ENCODE measurements around the gene KCTD11.

The KCTD11 gene

DNA sequence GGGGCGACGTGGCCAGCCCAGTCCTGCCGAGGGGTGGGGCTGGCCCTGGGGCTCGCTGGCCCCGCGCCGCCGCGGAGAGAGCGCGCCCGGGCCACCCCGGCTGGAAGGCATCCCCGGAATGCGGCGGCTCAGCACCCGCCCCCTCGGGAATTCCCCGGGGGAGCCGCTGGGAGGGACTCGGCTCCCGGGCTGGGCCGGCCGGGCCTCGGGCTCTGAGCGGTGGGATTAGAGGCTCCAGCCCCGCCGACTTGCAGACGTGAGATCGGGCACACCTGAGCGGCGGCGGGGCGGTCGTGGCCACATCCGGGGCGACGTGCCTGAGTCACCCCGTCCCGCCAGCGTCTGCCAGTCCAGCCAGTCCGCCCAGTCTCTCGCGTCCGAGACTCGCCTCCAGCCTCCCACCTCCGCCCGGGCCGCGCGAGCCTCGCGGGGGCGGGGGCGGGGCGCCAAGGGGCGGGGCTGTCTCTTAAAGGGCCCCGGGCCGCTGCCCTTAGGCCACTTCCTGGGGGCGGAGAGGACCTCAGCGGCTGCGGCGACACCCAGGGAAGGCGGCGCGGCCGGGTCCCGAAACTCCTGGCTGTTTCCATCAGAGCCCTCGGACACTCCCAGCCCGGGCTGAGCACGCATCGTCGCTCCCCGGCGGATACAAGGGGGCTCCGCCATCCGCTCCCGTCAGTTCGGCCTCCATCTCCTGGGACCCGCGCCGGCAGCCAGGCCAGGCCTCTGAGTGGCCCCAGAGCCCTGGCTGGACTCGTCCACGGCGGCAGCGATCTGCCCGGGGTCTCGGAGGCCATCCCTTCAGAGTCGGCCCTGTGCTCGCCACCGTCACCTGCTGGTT is at the start of gene KCTD11:
KCTD11 (plus strand) TSS at position 498 of the 838 bp plus-strand sequence.
- DNase-seq, result peak; percentile 94

DNA sequence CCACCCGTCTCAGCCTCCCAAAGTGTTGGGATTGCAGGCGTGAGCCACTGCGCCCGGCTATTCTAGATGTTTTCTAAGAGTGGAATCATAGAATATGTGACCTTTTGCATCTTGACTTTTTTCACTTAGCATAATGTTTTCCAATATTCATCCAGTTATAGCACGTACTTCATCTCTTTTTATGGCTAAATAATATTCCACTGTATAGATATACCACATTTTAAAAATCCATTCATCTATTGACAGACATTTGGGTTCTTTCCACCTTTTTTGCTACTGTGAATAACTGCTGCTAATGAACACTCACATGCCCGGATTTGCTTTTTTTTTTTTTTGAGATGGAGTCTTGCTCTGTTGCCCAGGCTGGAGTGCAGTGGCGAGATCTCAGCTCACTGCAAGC is 47.8 kb upstream of the KCTD11 start:
- DNase-seq, result no peak

DNA sequence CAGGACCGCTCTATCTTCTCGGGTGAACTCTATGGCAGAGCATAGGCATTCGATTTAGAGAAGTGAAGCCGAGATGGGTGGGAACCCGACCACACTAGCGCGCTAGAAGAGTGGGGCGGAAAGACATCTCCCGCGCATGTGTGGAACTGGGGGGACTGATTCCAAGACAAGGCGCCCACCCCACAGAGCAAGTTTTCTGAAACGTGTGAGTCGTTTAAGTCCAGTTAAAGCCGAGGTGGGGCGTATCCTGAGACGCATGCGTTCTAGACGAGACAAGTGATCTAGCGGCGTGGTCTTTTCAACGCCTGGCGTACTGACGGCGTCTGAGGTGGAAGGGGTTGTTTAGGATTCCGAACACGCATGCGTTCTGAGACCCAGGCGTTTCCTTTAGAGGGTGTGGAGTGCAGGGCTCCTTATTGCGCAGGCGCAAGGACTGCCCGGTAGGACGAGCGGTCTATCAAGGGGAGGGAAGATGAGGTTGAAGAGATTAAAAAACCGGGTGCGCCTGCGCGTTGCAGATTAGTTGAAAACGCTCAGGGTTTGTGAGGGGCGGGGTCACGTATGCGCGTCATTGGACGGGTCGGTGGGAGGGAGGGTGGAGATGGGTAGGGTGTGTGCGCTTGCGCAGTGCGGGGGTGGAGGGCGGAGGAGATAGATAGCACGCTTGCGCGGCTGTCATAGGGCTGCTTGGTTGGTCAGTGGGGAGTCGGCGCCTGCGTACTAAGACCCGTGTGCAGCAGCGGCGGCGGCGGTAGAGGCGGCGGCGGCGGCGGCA is 44.9 kb upstream of the KCTD11 start, which contains the start of gene EIF5A:
EIF5A (plus strand) TSS at position 718 of the 775 bp plus-strand sequence. CDS start 2,008 bp downstream, outside the sequence.
- DNase-seq, result peak; percentile 100

DNA sequence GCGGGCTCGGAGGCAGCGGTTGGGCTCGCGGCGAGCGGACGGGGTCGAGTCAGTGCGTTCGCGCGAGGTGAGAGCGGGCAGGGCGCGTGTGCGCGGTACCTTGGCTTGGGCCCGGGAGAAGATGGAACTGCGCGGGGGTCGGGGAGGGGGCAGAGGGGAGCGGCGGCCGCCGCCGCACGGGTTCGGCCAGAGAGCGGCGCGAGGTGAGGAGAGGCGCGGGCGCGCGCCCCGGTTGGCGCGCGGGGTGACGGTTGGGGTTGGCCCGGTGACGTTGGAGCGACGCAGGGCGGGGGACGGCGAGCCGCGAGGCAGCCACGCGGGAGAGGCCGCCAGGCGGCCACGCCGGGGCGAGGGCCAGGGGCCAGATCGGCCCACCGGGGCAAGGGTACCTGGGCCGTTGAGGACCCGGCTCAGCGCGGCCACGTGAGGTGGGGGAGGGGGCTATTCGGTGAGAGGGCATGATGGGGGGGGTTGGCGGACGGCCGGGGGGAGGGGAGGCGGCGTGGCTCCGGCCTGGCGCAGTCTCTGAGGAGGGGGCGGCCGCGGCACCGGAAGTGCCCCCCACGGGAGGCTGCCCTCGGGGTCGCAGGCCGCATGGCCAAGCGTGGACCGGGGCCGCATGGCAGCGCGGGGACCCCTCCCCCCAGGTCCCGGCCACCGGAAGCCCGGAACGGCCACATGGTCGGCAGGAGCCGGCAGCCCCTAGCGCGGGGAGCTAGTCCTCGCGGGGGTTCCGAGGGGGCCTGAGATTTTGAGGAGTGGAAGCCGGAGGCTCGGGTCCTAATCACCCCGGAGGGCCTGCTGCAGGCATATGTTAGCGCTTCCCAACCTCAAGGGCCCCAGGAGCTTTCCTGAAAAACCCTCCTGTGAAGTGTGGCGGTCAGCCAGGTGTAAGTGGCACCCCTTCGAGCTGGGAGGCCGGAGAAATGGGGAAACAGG is 44.0 kb upstream of the KCTD11 start:
- peak; percentile 13 for DNase-seq

DNA sequence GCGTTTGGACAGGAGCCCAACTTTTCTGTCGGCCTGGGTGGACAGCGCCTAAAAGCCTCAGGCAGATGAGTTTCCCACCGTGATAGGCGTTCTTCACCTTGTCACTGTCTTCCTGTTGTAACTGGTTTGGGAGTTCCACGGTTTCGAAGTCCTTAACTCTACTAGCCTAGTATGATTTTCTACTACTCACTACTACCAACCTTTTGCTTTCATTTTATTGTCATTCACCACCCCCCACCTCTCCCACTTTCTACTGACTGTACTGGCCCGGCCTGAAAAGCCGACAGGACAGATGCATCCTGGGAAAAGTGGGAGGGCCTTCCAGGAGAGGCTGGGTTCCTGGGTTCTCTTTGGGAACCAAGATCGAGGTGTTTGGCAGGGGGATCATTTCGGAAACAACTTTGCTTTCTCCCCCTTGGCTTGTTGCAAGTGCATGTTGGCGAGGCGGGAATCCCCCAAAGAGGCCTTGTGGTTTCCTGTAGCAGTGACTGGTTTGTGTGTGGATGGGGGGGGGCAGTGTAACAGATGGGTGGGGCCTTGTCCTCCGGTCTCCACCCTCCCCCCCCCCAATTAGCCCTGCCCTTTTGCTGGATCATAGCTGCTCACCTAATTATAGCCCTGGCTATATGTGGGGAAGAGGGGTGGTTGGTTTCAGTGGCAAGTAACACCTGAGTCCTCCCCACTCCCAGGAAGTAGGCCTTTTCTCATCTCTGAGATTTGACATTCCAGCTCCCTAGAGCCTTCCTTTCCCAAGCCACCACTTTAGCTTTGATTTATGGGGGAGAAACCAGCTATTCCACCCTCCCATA is 43.1 kb upstream of the KCTD11 start:
- peak; percentile 75 for DNase-seq

DNA sequence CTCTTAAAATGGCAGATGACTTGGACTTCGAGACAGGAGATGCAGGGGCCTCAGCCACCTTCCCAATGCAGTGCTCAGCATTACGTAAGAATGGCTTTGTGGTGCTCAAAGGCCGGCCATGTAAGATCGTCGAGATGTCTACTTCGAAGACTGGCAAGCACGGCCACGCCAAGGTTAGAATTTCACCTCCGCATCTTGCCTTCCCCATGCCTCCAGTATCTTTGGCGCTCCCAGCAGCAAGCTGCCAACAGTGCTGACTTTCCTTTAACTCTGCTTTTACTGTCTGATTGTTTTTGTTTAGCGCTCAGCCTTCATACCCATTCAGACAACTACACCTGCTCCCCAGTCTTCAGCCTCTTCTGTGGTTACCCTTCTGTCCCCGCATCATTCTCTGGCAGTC is 42.3 kb upstream of the KCTD11 start:
- no peak for DNase-seq

DNA sequence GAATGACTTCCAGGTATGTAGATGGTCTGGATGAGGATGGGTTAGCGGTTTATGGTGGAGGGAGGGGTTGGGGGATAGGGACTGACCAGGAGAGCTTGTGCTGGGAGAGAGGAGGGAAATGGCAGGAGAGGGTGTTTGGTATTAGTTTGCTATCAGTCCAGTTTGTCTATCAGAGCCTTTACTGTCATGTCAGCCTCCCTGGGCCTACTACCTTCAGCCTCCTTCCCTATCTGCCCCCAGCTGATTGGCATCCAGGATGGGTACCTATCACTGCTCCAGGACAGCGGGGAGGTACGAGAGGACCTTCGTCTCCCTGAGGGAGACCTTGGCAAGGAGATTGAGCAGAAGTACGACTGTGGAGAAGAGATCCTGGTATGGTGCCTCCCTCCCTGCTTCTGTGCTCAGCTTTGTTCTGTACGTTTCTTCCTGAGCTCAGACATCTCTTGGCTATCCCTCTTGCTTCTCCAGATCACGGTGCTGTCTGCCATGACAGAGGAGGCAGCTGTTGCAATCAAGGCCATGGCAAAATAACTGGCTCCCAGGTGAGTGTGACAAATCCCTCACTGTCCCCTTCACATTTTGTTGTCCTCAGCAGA is 40.8 kb upstream of the KCTD11 start:
- DNase-seq, result no peak

DNA sequence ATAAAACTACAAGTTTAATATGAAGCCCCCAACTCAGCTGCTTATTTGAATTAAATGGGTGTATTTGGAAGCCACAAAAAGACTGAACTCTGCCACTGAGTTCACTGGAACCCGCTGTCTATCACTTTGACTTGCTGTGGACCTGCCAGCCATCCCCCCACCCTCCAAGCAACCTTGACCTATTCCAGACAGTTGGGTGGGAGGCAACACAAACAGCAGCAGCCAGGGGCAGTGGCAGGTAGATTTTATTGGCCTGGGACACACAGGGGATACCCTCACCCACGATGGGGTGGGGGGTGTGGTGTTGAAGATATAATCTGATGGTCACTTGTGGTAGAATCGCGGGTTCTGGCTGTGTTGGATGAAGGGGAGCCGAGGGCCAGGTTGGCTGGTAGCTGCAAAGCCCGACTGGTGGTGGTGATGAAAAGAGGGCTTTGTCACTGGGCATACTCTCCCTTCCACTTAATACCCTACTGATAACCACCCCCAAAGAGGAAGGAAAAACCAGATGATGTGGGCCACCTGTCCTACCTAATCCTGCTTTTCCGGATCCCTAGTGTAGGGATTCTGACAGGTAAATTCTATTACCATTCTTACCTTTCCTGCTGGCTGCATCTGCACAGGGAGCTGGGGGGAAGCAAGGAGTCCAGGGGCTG is 39.4 kb upstream of the KCTD11 start:
- no peak for DNase-seq

DNA sequence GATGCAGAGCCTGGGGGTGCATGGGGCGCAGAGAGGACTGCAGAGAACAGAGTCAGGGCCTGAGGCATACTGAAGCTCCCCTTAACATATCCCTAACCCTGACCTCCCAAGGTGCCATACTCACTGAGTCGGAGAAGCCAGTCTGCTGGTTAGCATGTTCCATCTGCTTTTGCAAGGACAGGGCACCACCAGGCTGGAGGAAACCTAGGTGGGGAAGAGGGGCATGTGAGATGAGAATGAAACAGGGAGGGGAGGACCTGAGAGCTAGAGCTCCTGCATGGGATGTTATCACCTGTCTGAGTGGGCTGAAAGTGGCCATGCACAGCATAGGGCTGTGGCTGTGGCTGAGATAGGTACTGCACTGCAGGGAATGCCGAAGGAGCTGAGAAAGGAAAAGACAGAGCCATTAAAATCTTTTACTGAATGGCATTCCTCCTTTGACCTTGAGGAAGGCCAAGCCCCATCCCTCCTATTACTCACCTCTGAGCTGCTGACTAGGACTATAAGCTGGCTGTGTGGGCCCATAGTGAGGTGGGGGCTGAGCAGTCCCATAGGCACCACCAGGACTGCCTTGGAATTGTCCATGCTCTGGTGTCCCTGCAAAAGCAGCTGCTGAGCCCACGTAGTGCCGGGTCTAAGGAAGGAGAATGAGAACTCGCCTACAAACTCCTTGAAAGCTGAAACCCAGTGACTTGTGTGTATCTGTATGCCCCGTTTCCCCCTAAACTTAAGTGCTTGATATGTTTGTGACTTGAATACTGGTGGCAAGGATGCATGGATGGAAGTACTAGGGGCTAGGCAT is 38.7 kb upstream of the KCTD11 start:
- DNase-seq, result peak; percentile 7

DNA sequence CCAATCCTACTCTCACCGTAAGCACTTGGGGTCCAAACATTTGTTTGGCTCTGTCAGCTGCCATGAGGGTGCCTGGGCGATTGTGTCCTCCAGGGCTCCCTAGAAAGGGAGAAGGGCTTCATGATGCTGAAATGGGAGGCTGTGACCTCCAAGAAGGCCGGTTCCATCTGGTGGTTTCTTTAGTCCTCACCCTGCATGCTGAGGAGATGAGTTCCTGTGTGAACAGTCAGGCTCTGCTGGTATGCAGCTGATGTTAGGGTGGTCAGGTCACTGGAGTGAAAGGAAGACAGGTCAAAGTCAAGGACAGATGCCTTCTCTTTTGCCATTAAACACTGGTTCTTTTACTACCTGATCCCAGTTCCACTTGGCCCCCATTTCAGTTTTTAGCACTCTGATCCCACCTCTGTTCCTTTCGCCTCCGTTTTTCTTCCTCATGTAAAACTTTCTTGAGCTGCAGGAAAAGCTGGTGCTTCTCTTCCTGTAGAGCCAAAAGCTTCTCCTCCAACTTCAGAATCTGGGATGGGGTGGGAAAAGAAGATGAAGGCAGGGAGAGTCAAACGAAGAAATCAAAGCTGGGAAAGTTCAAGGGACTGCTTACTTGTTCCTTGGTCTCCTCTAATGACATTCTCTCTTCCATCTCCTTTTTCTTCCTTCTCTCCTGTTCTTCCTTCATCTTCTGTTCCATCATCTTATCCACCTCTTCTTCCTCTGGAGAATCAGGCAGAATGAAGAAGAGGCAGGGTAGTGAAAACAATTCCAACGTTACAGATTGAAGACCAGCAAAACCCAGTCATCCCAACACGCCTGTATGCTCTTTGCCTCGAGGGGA is 37.9 kb upstream of the KCTD11 start:
- DNase-seq, result peak; percentile 31

DNA sequence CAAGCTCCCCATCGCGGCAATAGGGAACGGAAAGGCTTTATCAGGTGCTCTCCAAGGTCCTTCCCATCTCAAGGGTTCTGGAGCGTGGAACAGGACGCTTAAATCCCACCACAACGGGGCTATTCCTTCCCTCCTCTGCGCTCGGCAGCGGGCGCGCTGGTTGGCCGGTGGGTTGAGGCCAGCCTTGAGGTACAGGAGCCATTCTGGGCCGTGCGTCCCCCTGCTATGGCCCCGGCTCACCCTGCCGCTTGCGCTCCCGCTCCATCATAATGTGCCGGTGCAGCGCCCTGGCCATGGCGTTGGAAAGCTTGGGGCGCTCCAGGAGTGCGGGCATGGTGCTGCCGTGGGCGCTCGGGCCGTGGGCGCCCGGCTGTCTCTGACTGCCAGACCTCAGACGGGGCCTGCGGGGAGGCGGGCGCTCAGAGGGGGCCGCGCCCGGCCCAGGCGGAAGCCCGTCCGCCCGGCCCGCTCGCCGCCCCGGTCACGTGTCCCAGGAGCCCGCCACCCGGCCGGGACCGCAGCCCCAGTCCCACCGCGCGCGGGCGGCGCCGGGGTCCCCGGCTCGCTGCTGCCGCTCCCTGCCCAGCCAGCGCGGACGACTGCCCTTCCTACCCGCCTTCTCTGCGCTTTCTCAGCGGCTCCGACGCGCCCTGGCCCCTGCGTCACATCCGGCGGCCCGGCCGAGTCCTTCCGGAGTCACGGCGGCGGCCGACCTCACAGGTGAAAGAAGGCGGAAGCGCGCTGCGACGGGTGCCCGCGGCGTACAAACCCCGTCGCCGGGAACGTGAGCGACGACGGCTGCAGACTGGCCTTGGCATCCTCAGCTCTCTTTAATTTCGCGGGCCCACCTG is 37.0 kb upstream of the KCTD11 start, which contains the start of gene GPS2:
GPS2 (minus strand) TSS at position 642 of the 851 bp plus-strand sequence; CDS start at position 334, 308 bp downstream.
- peak; percentile 40 for DNase-seq

DNA sequence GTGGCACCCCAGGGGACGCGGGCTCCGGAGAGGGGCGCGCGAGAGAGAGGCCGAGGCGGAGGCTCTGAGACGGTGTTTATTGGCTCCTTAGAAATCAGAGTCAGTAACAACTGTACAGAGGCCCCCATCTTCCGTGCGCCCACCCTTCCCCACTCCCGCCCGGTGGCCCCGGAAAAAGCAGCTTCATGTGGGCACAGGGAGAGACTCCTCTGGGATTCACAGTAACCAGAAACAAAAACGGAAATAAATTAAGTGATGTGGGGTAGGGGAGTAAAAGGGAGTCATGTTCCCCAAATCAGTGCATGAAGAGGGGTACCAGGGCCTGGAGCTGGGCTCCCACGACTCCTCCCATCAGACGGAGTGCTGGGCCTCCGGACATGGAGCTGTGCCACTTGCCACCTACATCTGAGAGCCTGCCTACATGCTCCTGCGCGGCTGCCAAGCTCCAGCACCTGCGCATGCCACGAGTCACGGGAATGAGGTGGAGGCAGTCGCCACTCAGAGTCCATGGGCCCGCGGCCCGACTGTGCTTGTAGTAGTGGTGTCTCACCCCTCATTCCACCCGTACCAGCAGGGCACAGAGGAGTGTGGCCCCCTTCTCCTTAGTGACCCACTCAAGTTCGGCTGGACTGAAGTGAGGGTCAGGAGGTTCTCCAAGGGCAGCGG is 36.3 kb upstream of the KCTD11 start:
- DNase-seq, result no peak

DNA sequence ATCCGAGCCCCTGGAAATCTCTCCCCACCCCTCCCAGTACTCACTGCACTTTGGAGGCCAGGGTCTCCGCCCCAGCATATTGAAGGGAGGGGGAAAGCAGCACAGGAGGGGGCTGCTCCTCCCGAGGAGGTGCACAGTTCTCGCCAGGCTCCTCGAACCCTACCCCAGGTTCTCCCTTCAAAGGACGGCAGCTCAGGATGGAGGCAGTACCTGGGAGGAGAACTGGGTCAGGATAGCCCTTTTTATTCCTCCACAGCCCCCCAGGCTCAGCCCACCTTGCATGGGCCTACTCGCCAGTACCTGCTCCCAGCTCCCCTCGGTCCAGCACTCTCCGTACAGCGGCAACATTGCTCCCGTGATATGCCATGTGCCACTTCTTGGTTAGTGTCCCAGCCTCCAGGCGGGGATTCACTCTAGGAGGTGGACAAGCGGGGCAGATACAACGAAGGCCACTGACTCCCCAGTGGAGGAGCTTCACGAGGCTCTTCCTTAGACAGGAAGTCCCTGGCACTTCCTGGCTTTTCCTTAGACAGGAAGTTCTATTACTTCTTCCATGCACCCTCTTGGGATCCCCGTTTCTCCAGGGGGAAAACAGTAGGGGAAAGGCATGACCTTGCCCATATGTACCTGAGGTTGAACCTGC is 34.7 kb upstream of the KCTD11 start:
- DNase-seq, result no peak

DNA sequence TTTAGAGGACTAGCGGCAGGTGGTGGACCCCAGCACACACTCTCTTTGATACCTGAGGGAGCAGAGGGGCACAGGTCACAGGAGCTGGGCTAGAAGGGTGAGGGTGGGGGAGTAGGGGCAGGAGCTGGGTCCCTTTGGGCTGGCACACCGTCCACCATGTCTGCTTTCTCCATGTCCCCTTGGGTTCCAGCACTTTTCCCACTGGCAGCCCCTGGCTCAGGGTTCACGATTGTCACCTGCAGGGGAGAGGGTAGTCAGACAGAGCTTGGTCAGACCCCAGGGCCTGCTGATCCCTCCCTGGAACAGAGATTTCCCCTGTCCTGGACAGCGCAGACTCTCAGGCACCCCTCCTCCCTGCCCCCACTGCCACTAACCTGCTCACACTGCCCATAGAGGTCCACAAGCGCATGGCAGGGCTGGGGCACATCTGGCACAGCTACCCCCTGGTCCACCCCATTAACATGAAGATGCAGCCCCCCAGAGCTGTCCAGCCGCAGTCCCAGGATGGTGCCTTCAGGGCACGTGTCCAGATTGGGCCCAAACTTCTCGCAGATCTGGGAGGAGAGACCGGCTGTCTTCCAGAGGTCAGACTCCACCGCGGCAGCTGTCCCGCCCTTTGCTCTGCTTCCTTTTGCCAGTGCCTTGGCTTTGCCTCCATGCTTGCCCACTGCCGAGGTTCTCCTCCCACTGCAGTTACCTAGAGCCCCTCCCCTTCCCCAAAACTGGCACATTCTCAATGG is 33.7 kb upstream of the KCTD11 start:
- no peak for DNase-seq

DNA sequence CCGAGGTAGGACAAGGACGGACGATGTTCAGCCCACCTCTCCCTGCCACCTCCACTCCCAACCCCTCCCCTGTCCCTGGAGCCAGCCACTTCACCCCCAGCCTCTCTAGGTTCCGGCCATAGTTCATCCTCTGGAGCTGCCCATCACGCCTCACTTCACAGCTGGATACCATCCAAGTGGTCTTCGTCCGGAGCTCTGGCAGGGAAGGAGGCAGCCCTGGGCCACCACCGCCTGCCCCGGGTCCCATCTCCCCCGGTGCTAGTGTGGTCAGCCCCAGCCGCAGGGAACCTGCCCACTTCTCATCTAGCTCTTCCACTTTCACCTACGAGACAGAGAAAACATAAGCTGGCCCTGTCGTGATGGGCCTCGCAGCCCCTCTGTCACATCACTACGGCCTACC is 30.5 kb upstream of the KCTD11 start:
- no peak for DNase-seq

DNA sequence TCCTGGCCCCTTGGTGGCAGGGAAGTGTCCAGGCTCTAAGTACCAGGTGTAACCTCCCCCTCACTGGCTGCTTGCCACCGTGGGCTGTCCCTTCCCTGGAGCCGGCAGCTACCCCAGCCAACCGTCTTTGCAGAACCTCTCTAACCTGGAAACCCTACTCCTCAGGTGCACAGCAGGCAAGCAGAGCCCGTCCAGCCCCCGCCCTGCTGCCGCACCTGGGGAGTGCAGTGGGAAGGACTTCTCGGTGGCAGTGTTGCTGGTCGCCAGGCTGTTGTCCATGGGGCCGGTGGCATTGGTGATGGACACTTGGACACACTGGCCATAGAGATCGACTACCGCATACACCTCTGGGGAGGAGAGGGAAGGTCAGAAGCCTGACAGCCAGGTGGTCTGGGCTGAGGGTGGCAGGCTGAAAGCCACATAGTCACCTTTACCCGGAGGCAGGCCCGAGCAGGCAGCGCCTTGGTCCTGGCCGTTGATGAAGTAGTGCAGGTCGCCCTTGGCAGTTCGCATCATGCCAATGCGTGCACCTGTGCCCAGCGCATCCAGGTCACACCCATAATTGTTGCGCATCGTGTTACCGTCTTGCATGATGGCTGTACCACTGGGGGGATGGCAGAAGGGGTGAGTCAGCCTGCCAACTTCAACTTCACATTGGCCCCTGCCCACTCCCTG is 29.3 kb upstream of the KCTD11 start:
- no peak for DNase-seq

Measured in kidney glomerular epithelial cell (primary cell).